Epidermal melanocyte (primary cell): ENCODE measurements around the gene PDHA2.
"Not testable (repeated sequence)": the region's sequence is repeated elsewhere in the genome, so short reads cannot be mapped to it uniquely, and the experiment has no call there.

Experiments used
- DNase-seq: peaks from one replicate; pipeline ENCODE4 v3.0.0; 2011; ENCODE audit warnings: low spot score; ENCODE audit not compliant: insufficient read length

Gene PDHA2

GRCh38 chr4:95839891-95840290, at the start of gene PDHA2:
Gene PDHA2, plus strand, starts transcription at chr4:95840093. Its CDS starts 58 bp downstream, at chr4:95840151.
- DNase-seq = no peak

GRCh38 chr4:95798003-95798402, 41.9 kb upstream of the PDHA2 start:
- DNase-seq = no peak

- no peak for DNase-seq
Measured at GRCh38 chr4:95798727-95799126, 41.2 kb upstream of the PDHA2 start.

- no peak for DNase-seq
Measured at GRCh38 chr4:95821867-95822266, 18.0 kb upstream of the PDHA2 start.

- DNase-seq = no peak
Measured at GRCh38 chr4:95825546-95825945, 14.3 kb upstream of the PDHA2 start.

- DNase-seq = no peak
Measured at GRCh38 chr4:95830651-95831050, 9.2 kb upstream of the PDHA2 start.

- DNase-seq = no peak
Measured at GRCh38 chr4:95831166-95831565, 8.7 kb upstream of the PDHA2 start.

- DNase-seq = no peak
Measured at GRCh38 chr4:95833711-95834194, 6.1 kb upstream of the PDHA2 start.

GRCh38 chr4:95835672-95836071, 4.2 kb upstream of the PDHA2 start:
- DNase-seq = no peak

- no peak for DNase-seq
Measured at GRCh38 chr4:95838192-95838591, 1.7 kb upstream of the PDHA2 start.

GRCh38 chr4:95847908-95848460, 8.1 kb downstream of the PDHA2 start:
- no peak for DNase-seq

GRCh38 chr4:95850161-95850560, 10.3 kb downstream of the PDHA2 start:
- DNase-seq = no peak

- DNase-seq = no peak
Measured at GRCh38 chr4:95857761-95858160, 17.9 kb downstream of the PDHA2 start.

- no peak for DNase-seq
Measured at GRCh38 chr4:95867919-95868318, 28.0 kb downstream of the PDHA2 start.

GRCh38 chr4:95869414-95869813, 29.5 kb downstream of the PDHA2 start:
- DNase-seq = not testable (repeated sequence)

- DNase-seq = no peak
Measured at GRCh38 chr4:95869961-95870500, 30.1 kb downstream of the PDHA2 start.

- no peak for DNase-seq
Measured at GRCh38 chr4:95877636-95878035, 37.7 kb downstream of the PDHA2 start.

- DNase-seq = no peak
Measured at GRCh38 chr4:95887551-95887950, 47.7 kb downstream of the PDHA2 start.

GRCh38 chr4:95889662-95890061, 49.8 kb downstream of the PDHA2 start:
- no peak for DNase-seq
